Endothelial cell of umbilical vein (primary cell): ENCODE data around the gene USP36. TPM values are rescaled to one million over a fixed set of nuclear protein-coding genes. Genes with fewer than 3 reads are reported as not detected.

Experiments used
- BruUV-seq: library from RNA; stranded (reverse); fragments of 400-500 nt; replicated peaks from 2 replicates; lab custom pipeline; 2021; lab: Mats Ljungman, UMichigan
- CTCF ChIA-PET: fragments of 300-600, 350-600 bp; sonication (Branson Sonifier 250); formaldehyde crosslinking; loops from one replicate; lab custom pipeline; 2021; ENCODE audit warnings: antibody characterized with exemption, inconsistent platforms; lab: Charles Lee
- POLR2A ChIA-PET: fragments of 300-600, 350-600 bp; sonication (Branson Sonifier 250); formaldehyde crosslinking; loops from one replicate; lab custom pipeline; 2021; ENCODE audit warnings: antibody characterized with exemption, inconsistent platforms; lab: Charles Lee
- DNase-seq: peaks from one replicate; pipeline ENCODE4 v3.0.0-alpha.2; 2011; ENCODE audit warnings: low read depth, low spot score
- FAIRE-seq: peaks from 2 replicates; lab custom pipeline; 2011; peaks lifted over from hg19 to GRCh38; lab: Jason Lieb, UNC
- H2AFZ ChIP-seq: 2 replicates; pipeline ENCODE4 v1.6.0; 2012; ENCODE audit warnings: low read depth, low read length, control low read depth, inconsistent platforms
- H3K27ac ChIP-seq: 2 replicates; pipeline ENCODE4 v1.5.1; 2011; ENCODE audit warnings: low read depth, mild to moderate bottlenecking, control low read depth, low read length, moderate library complexity; ENCODE audit not compliant: insufficient read depth
- H3K27me3 ChIP-seq, 2 experiments: 2 replicates each; pipeline versions ENCODE4 v1.6.0 to v1.6.1; 2011; ENCODE audit warnings: low read length in 2 of 2, mixed read lengths in 1 of 2; ENCODE audit not compliant: control insufficient read depth in 2 of 2, insufficient read depth in 2 of 2
- H3K36me3 ChIP-seq, 2 experiments: 2 replicates in 1 of 2; 3 replicates in 1 of 2; pipeline ENCODE4 v1.5.1; 2011; ENCODE audit warnings: low read length in 2 of 2, mild to moderate bottlenecking in 1 of 2, moderate library complexity in 1 of 2; ENCODE audit not compliant: control insufficient read depth in 2 of 2, insufficient read depth in 2 of 2; ENCODE audit errors: extremely low read depth in 1 of 2
- H3K4me1 ChIP-seq: 3 replicates; pipeline ENCODE4 v1.5.1; 2011; ENCODE audit warnings: mild to moderate bottlenecking, low read length; ENCODE audit not compliant: control insufficient read depth, insufficient read depth; ENCODE audit errors: extremely low read depth
- H3K4me2 ChIP-seq: 2 replicates; pipeline ENCODE4 v1.6.1; 2011; ENCODE audit warnings: low read length, control low read depth, mixed read lengths; ENCODE audit not compliant: insufficient read depth
- H3K4me3 ChIP-seq, 3 experiments: fragments of 200-600 bp in 1 of 3; sonication (generic), shearing (Covaris generic) in 1 of 3; replicated peaks in 1 of 3; 2 replicates each; pipeline ENCODE4 v1.5.1; 2011 to 2016; ENCODE audit warnings: control low read depth in 3 of 3, low read length in 3 of 3, mild to moderate bottlenecking in 2 of 3, inconsistent platforms in 1 of 3, low read depth in 1 of 3, moderate library complexity in 1 of 3; ENCODE audit not compliant: insufficient read depth in 1 of 3
- H3K79me2 ChIP-seq: 2 replicates; pipeline ENCODE4 v1.6.0; 2012; ENCODE audit warnings: low read length, inconsistent platforms; ENCODE audit not compliant: control insufficient read depth, insufficient read depth
- H3K9ac ChIP-seq: replicated peaks from 2 replicates; pipeline ENCODE3; 2011; ENCODE audit warnings: low read length, control low read depth; ENCODE audit not compliant: insufficient read depth; ENCODE audit errors: extremely low read depth
- H3K9me1 ChIP-seq: replicated peaks from 3 replicates; pipeline ENCODE4 v1.6.0; 2011; ENCODE audit warnings: mild to moderate bottlenecking, low read length; ENCODE audit not compliant: control insufficient read depth, insufficient read depth; ENCODE audit errors: extremely low read depth
- H3K9me3 ChIP-seq: replicated peaks from 2 replicates; pipeline ENCODE4 v1.5.1; 2012; ENCODE audit warnings: low read length, inconsistent platforms; ENCODE audit not compliant: control insufficient read depth, insufficient read depth
- H4K20me1 ChIP-seq: replicated peaks from 2 replicates; pipeline ENCODE3; 2011; ENCODE audit warnings: mild to moderate bottlenecking, low read length; ENCODE audit not compliant: control insufficient read depth, insufficient read depth; ENCODE audit errors: extremely low read depth
- CTCF ChIP-seq, 2 donors: IDR thresholded peaks; 1 replicate in 1 of 2; 2 replicates in 1 of 2; pipeline ENCODE4 v1.5.1; 2011; ENCODE audit warnings: low read length in 2 of 2, mild to moderate bottlenecking in 2 of 2, moderate library complexity in 2 of 2, control low read depth in 1 of 2, inconsistent platforms in 1 of 2, low read depth in 1 of 2; ENCODE audit not compliant: insufficient read depth in 1 of 2; ENCODE audit errors: extremely low read depth in 1 of 2
- EZH2 ChIP-seq: IDR thresholded peaks from 2 replicates; pipeline ENCODE4 v1.6.1; 2012; ENCODE audit warnings: borderline replicate concordance, low read depth, mild to moderate bottlenecking, moderate library complexity, low read length, inconsistent platforms; ENCODE audit not compliant: severe bottlenecking
- FOS ChIP-seq: IDR thresholded peaks from 2 replicates; pipeline ENCODE4 v1.6.1; 2011; ENCODE audit warnings: mild to moderate bottlenecking, low read length, moderate library complexity, borderline replicate concordance; ENCODE audit not compliant: insufficient read depth
- GATA2 ChIP-seq: IDR thresholded peaks from 2 replicates; pipeline ENCODE4 v1.7.0; 2011; ENCODE audit warnings: low read depth, mild to moderate bottlenecking, moderate library complexity, mixed read lengths, low read length; ENCODE audit not compliant: insufficient read length, insufficient read depth
- JUN ChIP-seq: IDR thresholded peaks from 2 replicates; pipeline ENCODE4 v1.6.1; 2011; ENCODE audit warnings: borderline replicate concordance, low read depth; ENCODE audit not compliant: insufficient read length, insufficient read depth
- MYC ChIP-seq: IDR thresholded peaks from one replicate; pipeline ENCODE4 v1.6.1; 2011; ENCODE audit warnings: mild to moderate bottlenecking, low read depth, low read length
- POLR2A ChIP-seq: IDR thresholded peaks from 2 replicates; pipeline ENCODE4 v1.6.1; 2012; ENCODE audit warnings: low read depth, mild to moderate bottlenecking, control low read depth, low read length
- POLR2AphosphoS5 ChIP-seq: IDR thresholded peaks from 2 replicates; pipeline ENCODE4 v1.6.1; 2012; ENCODE audit warnings: low read depth, mild to moderate bottlenecking, control low read depth, low read length, moderate library complexity; ENCODE audit not compliant: insufficient read depth
- dilution Hi-C: fragments of 300-500 bp; cut with MboI; formaldehyde crosslinking; loops from one replicate; pipeline ENCODE4 v1.15.0; 2019; ENCODE audit warnings: low sequenced_read_pairs; ENCODE audit not compliant: extremely low pct_ligation_motif_present
- intact Hi-C: fragments of 100-400 bp; cut with micrococcal nuclease; formaldehyde crosslinking; loops from one replicate; pipeline ENCODE4 v1.10.0; 2022
- polyA plus RNA-seq, 4 experiments: library from polyadenylated mRNA; depleted of rRNA in 3 of 4; stranded (reverse) in 3 of 4; unstranded in 1 of 4; fragments of >200 nt; gene quantifications; 2 replicates each; pipeline versions ENCODE4 v1.2.1 to v1.2.3, GENCODE V29; 2011 to 2012; ENCODE audit warnings: missing spikeins in 1 of 4
- total RNA-seq: library from RNA; stranded (reverse); gene quantifications from 2 replicates; pipeline ENCODE4 v1.2.3, GENCODE V29; 2021
- TF ChIP-seq, protein P1 (sequence below): IDR thresholded peaks from 2 replicates; pipeline ENCODE4 v1.6.1; 2011; ENCODE audit not compliant: insufficient read depth, insufficient read length

The USP36 gene
- total and polyA plus RNA-seq, 2 donors (not counting 3 experiments of a cell fraction or from before 2014, with no cell fraction given) = 29.8 to 46.6 TPM

- H3K4me3 ChIP-seq = no peak overlapping the region
- no peaks in the 10 kb centered on the region for H3K27me3 ChIP-seq
- no peak overlapping the region for H3K27ac ChIP-seq
- peaks cover 9% of the 10 kb centered on the region for H3K79me2 ChIP-seq
- dilution Hi-C loops = no loop called here
- no peak overlapping the region for H2AFZ ChIP-seq
- no peaks in the 10 kb centered on the region for H3K9me1 ChIP-seq
- H3K4me1 ChIP-seq = peaks cover 17% of the 10 kb centered on the region
- intact Hi-C loops = no loop called here
- H3K9me3 ChIP-seq = no peaks in the 10 kb centered on the region
- BruUV-seq = no TSS peak
- no peak for FAIRE-seq
- ChIA-PET CTCF (interaction anchor here (1.4 kb wide), 1 partner anchor 12 kb away, joined by 3 read pairs; no protein-coding TSS in a partner anchor), POLR2A (no interaction called here)
- no peak overlapping the region for H3K9ac ChIP-seq
- no peak overlapping the region for H3K4me2 ChIP-seq
- DNase-seq = peak; percentile 46
- no peaks in the 10 kb centered on the region for H4K20me1 ChIP-seq
- no peaks in the 10 kb centered on the region for H3K36me3 ChIP-seq
- TF ChIP-seq CTCF (IDR thresholded peaks at IDR 0.05; ENCODE audit: extremely low read depth in 1 of 2, insufficient read depth in 1 of 2, low read depth in 1 of 2, low read length in 2 of 2) (no peak), EZH2 (no peak), MYC (no peak), FOS (no peak), JUN (no peak), GATA2 (no peak), POLR2A (no peak), POLR2AphosphoS5 (no peak)
- TF ChIP-seq, protein P1, sequence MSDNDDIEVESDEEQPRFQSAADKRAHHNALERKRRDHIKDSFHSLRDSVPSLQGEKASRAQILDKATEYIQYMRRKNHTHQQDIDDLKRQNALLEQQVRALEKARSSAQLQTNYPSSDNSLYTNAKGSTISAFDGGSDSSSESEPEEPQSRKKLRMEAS = no peak
These were observed 81.2 kb downstream of the USP36 start for GRCh38 chr17:78759203-78759968.
